PC-3 (cell line): ENCODE data around the gene MLLT10.

Experiments
- EZH2 ChIP-seq: fragments of 300-600 bp; sonication (generic); IDR thresholded peaks from one replicate; pipeline ENCODE4 v1.6.1; 2017; ENCODE audit warnings: antibody characterized with exemption, mild to moderate bottlenecking, low read length; ENCODE audit not compliant: unreplicated experiment
- EZH2phosphoT487 ChIP-seq: fragments of 300-600 bp; sonication (generic); IDR thresholded peaks from 2 replicates; pipeline ENCODE4 v1.6.1; 2018; ENCODE audit warnings: mild to moderate bottlenecking, antibody characterized with exemption, low read length, borderline replicate concordance
- TF ChIP-seq, protein P1 (sequence below): fragments of 300-600 bp; sonication (generic); conservative IDR thresholded peaks from 2 replicates; pipeline ENCODE4 v1.5.1; 2017; ENCODE audit warnings: antibody characterized with exemption, low read depth, mild to moderate bottlenecking, low read length

DNA sequence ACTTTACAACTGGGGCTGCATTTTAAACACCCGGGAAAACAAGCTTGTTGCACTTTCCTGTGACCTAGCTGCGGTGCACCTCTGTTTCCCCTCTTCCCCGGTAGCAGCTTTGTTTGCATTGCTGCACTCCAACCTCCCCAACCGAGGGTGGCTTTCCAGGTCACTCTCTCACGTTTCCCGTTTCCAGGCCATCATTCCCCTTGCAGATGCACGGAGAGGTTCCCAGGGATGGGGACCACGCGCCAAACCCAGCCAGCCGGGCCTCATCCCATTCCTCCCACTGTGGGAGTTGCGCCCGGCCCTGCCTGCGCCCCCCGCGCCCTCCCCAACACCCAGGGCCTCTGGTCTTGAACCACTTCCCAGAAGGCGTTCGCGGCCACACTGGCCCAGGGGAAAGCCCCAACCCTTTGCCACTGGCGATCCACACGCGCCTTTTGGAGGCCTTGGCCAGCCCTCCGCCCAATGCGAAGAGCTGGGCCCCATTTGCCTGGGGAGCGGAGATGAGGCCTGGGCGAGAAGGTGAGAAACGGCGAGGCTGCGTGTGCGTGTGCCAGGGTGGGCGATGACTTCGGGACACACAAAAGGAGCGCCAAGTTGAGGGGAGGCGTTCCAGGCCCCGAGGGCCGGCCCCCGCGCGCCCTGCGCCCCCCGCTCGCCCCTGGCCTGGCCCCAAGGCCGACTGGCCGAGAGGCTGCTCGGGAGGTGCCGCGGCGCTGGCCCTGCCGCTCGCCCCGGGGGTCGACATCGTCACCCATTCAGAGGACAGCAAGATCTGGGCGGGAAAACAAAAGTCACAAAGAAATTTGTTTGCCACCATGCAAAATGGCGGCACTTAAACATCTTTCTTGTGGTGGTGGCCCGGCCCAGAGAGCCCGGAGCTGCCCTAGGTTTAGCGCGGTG, 24.4 kb upstream of the MLLT10 start:
- TF ChIP-seq EZH2 (no peak), EZH2phosphoT487 (no peak)
- TF ChIP-seq, protein P1, sequence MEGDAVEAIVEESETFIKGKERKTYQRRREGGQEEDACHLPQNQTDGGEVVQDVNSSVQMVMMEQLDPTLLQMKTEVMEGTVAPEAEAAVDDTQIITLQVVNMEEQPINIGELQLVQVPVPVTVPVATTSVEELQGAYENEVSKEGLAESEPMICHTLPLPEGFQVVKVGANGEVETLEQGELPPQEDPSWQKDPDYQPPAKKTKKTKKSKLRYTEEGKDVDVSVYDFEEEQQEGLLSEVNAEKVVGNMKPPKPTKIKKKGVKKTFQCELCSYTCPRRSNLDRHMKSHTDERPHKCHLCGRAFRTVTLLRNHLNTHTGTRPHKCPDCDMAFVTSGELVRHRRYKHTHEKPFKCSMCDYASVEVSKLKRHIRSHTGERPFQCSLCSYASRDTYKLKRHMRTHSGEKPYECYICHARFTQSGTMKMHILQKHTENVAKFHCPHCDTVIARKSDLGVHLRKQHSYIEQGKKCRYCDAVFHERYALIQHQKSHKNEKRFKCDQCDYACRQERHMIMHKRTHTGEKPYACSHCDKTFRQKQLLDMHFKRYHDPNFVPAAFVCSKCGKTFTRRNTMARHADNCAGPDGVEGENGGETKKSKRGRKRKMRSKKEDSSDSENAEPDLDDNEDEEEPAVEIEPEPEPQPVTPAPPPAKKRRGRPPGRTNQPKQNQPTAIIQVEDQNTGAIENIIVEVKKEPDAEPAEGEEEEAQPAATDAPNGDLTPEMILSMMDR, result no peak
